Fibroblast of mammary gland (primary cell): ENCODE data around the gene CORO2B.

ENCODE experiments used
- DNase-seq: peaks from one replicate; pipeline ENCODE4 v3.0.0-alpha.2; 2010; ENCODE audit warnings: low read depth
- H3K4me3 ChIP-seq: 2 replicates; pipeline ENCODE4 v1.5.1; 2011; ENCODE audit warnings: low read depth, mild to moderate bottlenecking, low read length, moderate library complexity; ENCODE audit not compliant: control insufficient read depth
- CTCF ChIP-seq: conservative IDR thresholded peaks from 2 replicates; pipeline ENCODE4 v1.5.1; 2011; ENCODE audit warnings: low read depth, low read length, inconsistent platforms; ENCODE audit not compliant: control insufficient read depth, insufficient read depth

CORO2B gene

GRCh38 chr15:68578980-68579935 lies at the start of gene CORO2B:
Gene CORO2B (plus strand): TSS chr15:68578993. CDS start chr15:68579263, 270 bp downstream.
- TF ChIP-seq CTCF, result no peak
- H3K4me3 ChIP-seq, result peak within 1 kb of the TSS; percentile 66
- peak; percentile 39 for DNase-seq

- no peak overlapping the region for H3K4me3 ChIP-seq
- no peak for DNase-seq
- no peak for TF ChIP-seq CTCF
These were observed 47.2 kb upstream of the CORO2B start for GRCh38 chr15:68531387-68532179.

- no peak overlapping the region for H3K4me3 ChIP-seq
- no peak for TF ChIP-seq CTCF
These were observed 42.3 kb upstream of the CORO2B start for GRCh38 chr15:68536331-68537095.

GRCh38 chr15:68537097-68537496 lies 41.7 kb upstream of the CORO2B start:
- no peak overlapping the region for H3K4me3 ChIP-seq
- no peak for DNase-seq
- no peak for TF ChIP-seq CTCF

More at GRCh38 chr15:68536331-68537095, 42.3 kb upstream of the CORO2B start:
- peak; percentile 92 for DNase-seq

GRCh38 chr15:68537506-68537905 lies 41.3 kb upstream of the CORO2B start:
- DNase-seq, result no peak
- no peak for TF ChIP-seq CTCF
- no peak overlapping the region for H3K4me3 ChIP-seq

- no peak for DNase-seq
- H3K4me3 ChIP-seq, result no peak overlapping the region
- TF ChIP-seq CTCF, result no peak
These were observed 40.5 kb upstream of the CORO2B start for GRCh38 chr15:68538311-68538710.
